IMR-90 (cell line): ENCODE results near the gene DPF3. TPM values are rescaled to one million over a fixed set of nuclear protein-coding genes. Genes with fewer than 3 reads are reported as not detected.

Experiments used
- ATAC-seq: fragments of 200-7000 bp; cut with Tn5 transposase; 2 replicates; pipeline ENCODE4 v1.9.1; 2020; ENCODE audit warnings: low read depth, mild to moderate bottlenecking, moderate library complexity
- BruUV-seq: library from RNA; stranded (reverse); fragments of 400-500 nt; replicated peaks from 2 replicates; lab custom pipeline; 2021; lab: Mats Ljungman, UMichigan
- CTCF ChIA-PET: fragments of 300-600 bp; formaldehyde crosslinking; extraction: SDS; loops from one replicate; lab custom pipeline; 2021; ENCODE audit warnings: antibody characterized with exemption; lab: Yijun Ruan, JAX
- POLR2A ChIA-PET: fragments of 300-600 bp; sonication (Branson Sonifier 250); formaldehyde crosslinking; loops from one replicate; lab custom pipeline; 2022; ENCODE audit warnings: antibody characterized with exemption; ENCODE audit not compliant: unreplicated experiment; lab: Charles Lee
- DNase-seq: peaks from one replicate; pipeline ENCODE4 v3.0.0; 2013
- H2AFZ ChIP-seq: replicated peaks from 2 replicates; pipeline ENCODE3; 2013; ENCODE audit warnings: low read length, mild to moderate bottlenecking; ENCODE audit not compliant: poor library complexity
- H2AK5ac ChIP-seq: 2 replicates; pipeline ENCODE4 v1.6.1; 2013; ENCODE audit warnings: low read depth, low read length, inconsistent platforms
- H2AK9ac ChIP-seq: replicated peaks from 2 replicates; pipeline ENCODE3; 2013; ENCODE audit warnings: mild to moderate bottlenecking, low read depth, low read length, moderate library complexity; ENCODE audit not compliant: poor library complexity
- H2BK120ac ChIP-seq: 2 replicates; pipeline ENCODE4 v1.6.1; 2013; ENCODE audit warnings: low read depth, low read length, inconsistent platforms
- H2BK15ac ChIP-seq: 3 replicates; pipeline ENCODE4 v1.6.1; 2013; ENCODE audit warnings: low read depth, low read length, inconsistent platforms
- H2BK20ac ChIP-seq: 2 replicates; pipeline ENCODE4 v1.6.1; 2013; ENCODE audit warnings: low read depth, mild to moderate bottlenecking, inconsistent platforms, low read length, moderate library complexity
- H2BK5ac ChIP-seq: 2 replicates; pipeline ENCODE4 v1.6.1; 2013; ENCODE audit warnings: mild to moderate bottlenecking, low read depth, low read length, inconsistent platforms; ENCODE audit not compliant: poor library complexity, severe bottlenecking
- H3K14ac ChIP-seq: replicated peaks from 2 replicates; pipeline ENCODE4 v1.6.1; 2013; ENCODE audit warnings: low read depth, low read length, inconsistent platforms
- H3K18ac ChIP-seq: 2 replicates; pipeline ENCODE4 v1.6.1; 2013; ENCODE audit warnings: low read depth, low read length, control low read depth
- H3K23ac ChIP-seq: 2 replicates; pipeline ENCODE4 v1.6.1; 2013; ENCODE audit warnings: low read depth, low read length, inconsistent platforms
- H3K27ac ChIP-seq: 2 replicates; pipeline ENCODE4 v1.5.1; 2013; ENCODE audit warnings: mild to moderate bottlenecking, control low read depth, low read length; ENCODE audit not compliant: insufficient read depth
- H3K27me3 ChIP-seq: 2 replicates; pipeline ENCODE4 v1.6.1; 2013; ENCODE audit warnings: low read length; ENCODE audit not compliant: control insufficient read depth, insufficient read depth
- H3K36me3 ChIP-seq: 2 replicates; pipeline ENCODE4 v1.6.1; 2013; ENCODE audit warnings: low read length, mixed read lengths; ENCODE audit not compliant: control insufficient read depth, insufficient read depth
- H3K4ac ChIP-seq: 2 replicates; pipeline ENCODE4 v1.6.1; 2013; ENCODE audit warnings: low read depth, low read length, inconsistent platforms
- H3K4me1 ChIP-seq: 2 replicates; pipeline ENCODE4 v1.6.1; 2013; ENCODE audit warnings: low read length, mixed read lengths; ENCODE audit not compliant: control insufficient read depth, insufficient read depth
- H3K4me2 ChIP-seq: 2 replicates; pipeline ENCODE4 v1.6.1; 2013; ENCODE audit warnings: low read depth, mild to moderate bottlenecking, control low read depth, low read length, moderate library complexity
- H3K4me3 ChIP-seq: 2 replicates; pipeline ENCODE4 v1.5.1; 2013; ENCODE audit warnings: low read depth, mild to moderate bottlenecking, control low read depth, low read length, moderate library complexity; ENCODE audit not compliant: insufficient read depth
- H3K56ac ChIP-seq: 2 replicates; pipeline ENCODE4 v1.6.1; 2013; ENCODE audit warnings: low read length, inconsistent platforms; ENCODE audit not compliant: insufficient read depth; ENCODE audit errors: extremely low read depth
- H3K79me1 ChIP-seq, 2 experiments: 2 replicates each; pipeline ENCODE4 v1.6.1; 2013; ENCODE audit warnings: low read length in 2 of 2, inconsistent platforms in 1 of 2, low read depth in 1 of 2
- H3K9ac ChIP-seq: 2 replicates; pipeline ENCODE4 v1.6.1; 2013; ENCODE audit warnings: low read depth, low read length, control low read depth
- H3K9me1 ChIP-seq: 2 replicates; pipeline ENCODE4 v1.6.1; 2013; ENCODE audit warnings: low read length, inconsistent platforms; ENCODE audit not compliant: insufficient read depth
- H3K9me3 ChIP-seq: 2 replicates; pipeline ENCODE4 v1.6.1; 2013; ENCODE audit warnings: low read length; ENCODE audit not compliant: control insufficient read depth, insufficient read depth
- H4K20me1 ChIP-seq: 2 replicates; pipeline ENCODE4 v1.6.1; 2013; ENCODE audit warnings: low read length, inconsistent platforms; ENCODE audit not compliant: insufficient read depth
- H4K5ac ChIP-seq: 2 replicates; pipeline ENCODE4 v1.6.1; 2013; ENCODE audit warnings: mild to moderate bottlenecking, low read depth, low read length, control low read depth
- H4K8ac ChIP-seq, 2 experiments: 2 replicates each; pipeline ENCODE4 v1.6.1; 2013; ENCODE audit warnings: low read depth in 2 of 2, low read length in 2 of 2, control low read depth in 1 of 2, inconsistent platforms in 1 of 2
- H4K91ac ChIP-seq: 2 replicates; pipeline ENCODE4 v1.6.1; 2013; ENCODE audit warnings: low read depth, low read length, inconsistent platforms; ENCODE audit not compliant: insufficient read depth
- CHD1 ChIP-seq: IDR thresholded peaks from 2 replicates; pipeline ENCODE4 v1.6.1; 2012; ENCODE audit warnings: low read depth, low read length, improper control_type of control experiment
- MXI1 ChIP-seq: IDR thresholded peaks from 2 replicates; pipeline ENCODE4 v1.6.1; 2012; ENCODE audit warnings: low read depth, mild to moderate bottlenecking, low read length, moderate library complexity, borderline replicate concordance
- NFE2L2 ChIP-seq: fragments of 150-350 bp; IDR thresholded peaks from 2 replicates; pipeline ENCODE4 v1.6.1; 2016; ENCODE audit warnings: low read depth, mild to moderate bottlenecking, low read length
- POLR2A ChIP-seq: IDR thresholded peaks from 2 replicates; pipeline ENCODE4 v1.6.1; 2012; ENCODE audit warnings: mild to moderate bottlenecking, low read depth, low read length
- RCOR1 ChIP-seq: IDR thresholded peaks from 2 replicates; pipeline ENCODE4 v1.6.1; 2012; ENCODE audit warnings: mild to moderate bottlenecking, low read length, improper control_type of control experiment; ENCODE audit not compliant: insufficient replicate concordance
- RFX5 ChIP-seq: IDR thresholded peaks from 2 replicates; pipeline ENCODE4 v1.8.0; 2012; ENCODE audit warnings: low read depth, mild to moderate bottlenecking, low read length, moderate library complexity
- WGBS, 2 experiments: methylation state at CpG; one replicate each; pipeline versions ENCODE4 v1.1.5 to v1.1.7; 2013; ENCODE audit warnings: missing lambda C conversion rate in 2 of 2; ENCODE audit not compliant: insufficient read length in 1 of 2; ENCODE audit errors: extremely low coverage in 2 of 2; 5-methylcytosine and 5-hydroxymethylcytosine counted together
- dilution Hi-C: fragments of 300-500 bp; cut with HindIII; formaldehyde crosslinking; loops from one replicate; pipeline ENCODE4 v1.14.3; 2018; ENCODE audit warnings: low sequenced_read_pairs; ENCODE audit not compliant: unreplicated experiment
- in situ Hi-C: fragments of 300-500 bp; cut with MboI; formaldehyde crosslinking; loops from 3 replicates; pipeline ENCODE4 v1.14.3; 2019; ENCODE audit warnings: low sequenced_read_pairs, inconsistent platforms, mixed read lengths
- intact Hi-C: fragments of 100-400 bp; cut with micrococcal nuclease; formaldehyde crosslinking; loops from 2 replicates; pipeline ENCODE4 v1.10.0; 2022
- polyA plus RNA-seq, 3 experiments: library from polyadenylated mRNA; depleted of rRNA; stranded (reverse); fragments of >200 nt; gene quantifications; 2 replicates each; pipeline ENCODE4 v1.2.3, GENCODE V29; 2012; ENCODE audit warnings: low replicate concordance in 1 of 3
- total RNA-seq: library from RNA; depleted of rRNA; stranded (reverse); fragments of >200 nt; gene quantifications from 2 replicates; pipeline ENCODE4 v1.2.3, GENCODE V29; 2012
- TF ChIP-seq, protein P1 (sequence below): fragments of 150-350 bp; IDR thresholded peaks from 2 replicates; pipeline ENCODE4 v1.6.1; 2016; ENCODE audit warnings: low read depth, mild to moderate bottlenecking, low read length, moderate library complexity, borderline replicate concordance
- TF ChIP-seq, protein P2 (sequence below): fragments of 150-350 bp; IDR thresholded peaks from 2 replicates; pipeline ENCODE4 v1.6.1; 2017; ENCODE audit warnings: mild to moderate bottlenecking, antibody characterized with exemption, low read length, low read depth

The DPF3 gene
- total and polyA plus RNA-seq, 2 of the 4 experiments (the other 2 are of a cell fraction): 30.5 to 32.8 TPM

DNA sequence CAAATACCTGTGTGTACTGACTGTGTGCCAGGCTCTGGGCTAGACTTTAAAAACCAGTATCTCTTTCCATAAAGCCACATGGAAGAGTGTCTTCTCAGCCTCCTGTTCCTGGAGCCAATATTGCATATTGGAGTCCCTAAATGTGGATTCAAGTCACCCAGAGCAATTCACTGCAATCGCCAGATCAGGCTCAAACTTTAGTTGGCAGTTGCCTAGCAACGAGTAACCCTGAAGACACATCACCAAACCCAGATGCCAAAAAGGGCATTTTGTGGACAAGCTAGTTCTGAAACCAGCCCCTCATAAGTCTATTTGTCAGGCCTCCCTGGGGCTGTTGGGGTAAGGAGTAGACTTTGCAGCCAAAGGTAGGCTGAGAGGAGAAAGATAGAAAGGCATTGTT, 13.7 kb downstream of the DPF3 start:
- WGBS, 2 experiments: no CpG with 5 or more reads among the region's 2 CpGs
- no TSS peak for BruUV-seq
- dilution Hi-C loops (no loop called here), intact Hi-C loops (no loop called here), in situ Hi-C loops (no loop called here)
- Histone ChIP-seq H4K91ac (no peak overlapping the region), H3K23ac (no peak overlapping the region), H3K36me3 (peaks cover 6% of the 10 kb centered on the region; the same call in 1 of the 2 replicates), H2BK15ac (no peak overlapping the region), H3K27me3 (no peaks in the 10 kb centered on the region), H3K4ac (no peak overlapping the region), H3K9me3 (no peaks in the 10 kb centered on the region), H3K27ac (no peak overlapping the region), H3K4me1 (peaks cover 7% of the 10 kb centered on the region), H3K9ac (no peak overlapping the region), H3K79me1 (peaks cover 54 to 87% of the 10 kb centered on the region in 2 experiments), H4K8ac (no peak overlapping the region), H3K4me2 (no peak overlapping the region), H3K14ac (no peak overlapping the region), H2BK20ac (no peak overlapping the region), H3K4me3 (no peak overlapping the region), H2AK5ac (no peak overlapping the region), H4K20me1 (peaks cover 51% of the 10 kb centered on the region), H3K9me1 (peaks cover 14% of the 10 kb centered on the region), H2BK120ac (no peak overlapping the region), H3K18ac (no peak overlapping the region), H2AFZ (no peak overlapping the region), H4K5ac (no peak overlapping the region), H2BK5ac (no peak overlapping the region), H2AK9ac (no peak overlapping the region), H3K56ac (no peak overlapping the region; the same call in 1 of the 2 replicates)
- CTCF ChIA-PET: no interaction called here
- no peak for ATAC-seq
- TF ChIP-seq MXI1 (no peak), POLR2A (no peak), CHD1 (no peak), RCOR1 (no peak), NFE2L2 (no peak), RFX5 (no peak)
- TF ChIP-seq, protein P1, sequence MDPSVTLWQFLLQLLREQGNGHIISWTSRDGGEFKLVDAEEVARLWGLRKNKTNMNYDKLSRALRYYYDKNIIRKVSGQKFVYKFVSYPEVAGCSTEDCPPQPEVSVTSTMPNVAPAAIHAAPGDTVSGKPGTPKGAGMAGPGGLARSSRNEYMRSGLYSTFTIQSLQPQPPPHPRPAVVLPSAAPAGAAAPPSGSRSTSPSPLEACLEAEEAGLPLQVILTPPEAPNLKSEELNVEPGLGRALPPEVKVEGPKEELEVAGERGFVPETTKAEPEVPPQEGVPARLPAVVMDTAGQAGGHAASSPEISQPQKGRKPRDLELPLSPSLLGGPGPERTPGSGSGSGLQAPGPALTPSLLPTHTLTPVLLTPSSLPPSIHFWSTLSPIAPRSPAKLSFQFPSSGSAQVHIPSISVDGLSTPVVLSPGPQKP: no peak
- TF ChIP-seq, protein P2, sequence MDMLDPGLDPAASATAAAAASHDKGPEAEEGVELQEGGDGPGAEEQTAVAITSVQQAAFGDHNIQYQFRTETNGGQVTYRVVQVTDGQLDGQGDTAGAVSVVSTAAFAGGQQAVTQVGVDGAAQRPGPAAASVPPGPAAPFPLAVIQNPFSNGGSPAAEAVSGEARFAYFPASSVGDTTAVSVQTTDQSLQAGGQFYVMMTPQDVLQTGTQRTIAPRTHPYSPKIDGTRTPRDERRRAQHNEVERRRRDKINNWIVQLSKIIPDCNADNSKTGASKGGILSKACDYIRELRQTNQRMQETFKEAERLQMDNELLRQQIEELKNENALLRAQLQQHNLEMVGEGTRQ: no peak
- DNase-seq: no peak
- POLR2A ChIA-PET: no interaction called here
